SJCRH30 (cell line): ENCODE results near the gene ZNF654. TPM values are rescaled to one million over a fixed set of nuclear protein-coding genes. Genes with fewer than 3 reads are reported as not detected.

Experiments
- DNase-seq, 2 experiments: peaks; one replicate each; pipeline ENCODE4 v3.0.0-alpha.2; 2015 to 2020
- H3K27ac ChIP-seq: fragments of 250-450 bp; sonication (Bioruptor Pico); 2 replicates; pipeline ENCODE4 v1.5.1; 2020; ENCODE audit warnings: mild to moderate bottlenecking, moderate library complexity
- H3K27me3 ChIP-seq: fragments of 250-450 bp; sonication (Bioruptor Pico); 2 replicates; pipeline ENCODE4 v1.5.1; 2020; ENCODE audit warnings: mild to moderate bottlenecking, moderate library complexity
- H3K36me3 ChIP-seq: fragments of 250-450 bp; sonication (Bioruptor Pico); 2 replicates; pipeline ENCODE4 v1.5.1; 2020; ENCODE audit warnings: mild to moderate bottlenecking, moderate library complexity
- H3K4me1 ChIP-seq: fragments of 250-450 bp; sonication (Bioruptor Pico); 2 replicates; pipeline ENCODE4 v1.5.1; 2020; ENCODE audit warnings: mild to moderate bottlenecking, moderate library complexity
- H3K4me3 ChIP-seq: fragments of 250-450 bp; sonication (Bioruptor Pico); 2 replicates; pipeline ENCODE4 v1.5.1; 2020; ENCODE audit warnings: mild to moderate bottlenecking, moderate library complexity
- H3K9me3 ChIP-seq: fragments of 250-450 bp; sonication (Bioruptor Pico); replicated peaks from 2 replicates; pipeline ENCODE4 v1.5.1; 2020; ENCODE audit warnings: mild to moderate bottlenecking, moderate library complexity
- total RNA-seq: library from RNA; depleted of rRNA; stranded (reverse); fragments of >200 nt; shearing (Covaris generic); gene quantifications from 2 replicates; pipeline ENCODE4 v1.2.3, GENCODE V29; 2014

Gene ZNF654
- total RNA-seq, 1 experiment from 2014 or later: 14.1 TPM

GRCh38 chr3:88142094-88142624 is 83.1 kb downstream of the ZNF654 start:
- no peak overlapping the region for H3K4me3 ChIP-seq
- H3K27me3 ChIP-seq: no peaks in the 10 kb centered on the region
- H3K27ac ChIP-seq: no peak overlapping the region
- DNase-seq: no peak
- peaks cover 30% of the 10 kb centered on the region for H3K36me3 ChIP-seq
- 0 out of 2 replicates have a peak, but pooled peaks cover 4% of the 10 kb centered on the region for H3K4me1 ChIP-seq
- H3K9me3 ChIP-seq: no peaks in the 10 kb centered on the region

- Histone ChIP-seq H3K4me1 (no peaks in the 10 kb centered on the region; the same call in 1 of the 2 replicates), H3K36me3 (0 out of 2 replicates have a peak, but pooled peaks cover 3% of the 10 kb centered on the region), H3K4me3 (no peak overlapping the region), H3K27me3 (no peaks in the 10 kb centered on the region), H3K27ac (no peak overlapping the region), H3K9me3 (no peaks in the 10 kb centered on the region)
- no peak for DNase-seq
These were observed 88.2 kb downstream of the ZNF654 start for GRCh38 chr3:88147261-88147660.

DNA sequence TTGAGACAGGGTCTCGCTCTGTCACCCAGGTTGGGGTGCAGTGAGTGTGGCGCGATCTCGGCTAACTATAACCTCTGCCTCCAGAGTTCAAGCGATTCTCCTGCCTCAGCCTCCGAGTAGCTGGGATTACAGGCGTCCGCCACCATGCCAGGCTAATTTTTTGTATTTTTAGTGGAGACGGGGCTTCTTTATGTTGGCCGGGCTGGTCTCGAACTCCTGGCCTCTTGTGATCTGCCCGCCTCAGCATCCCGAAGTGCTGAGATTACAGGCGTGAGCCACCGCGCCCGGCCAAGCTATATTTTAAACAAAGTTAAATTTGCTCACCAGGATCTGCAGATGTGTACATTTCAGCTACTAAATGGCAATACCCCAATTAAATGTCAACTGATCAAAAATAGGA is 89.6 kb downstream of the ZNF654 start:
- Histone ChIP-seq H3K4me1 (no peaks in the 10 kb centered on the region; the same call in 1 of the 2 replicates), H3K27me3 (no peaks in the 10 kb centered on the region), H3K27ac (peak overlapping the region; percentile 87), H3K36me3 (peaks cover 10% of the 10 kb centered on the region), H3K9me3 (no peaks in the 10 kb centered on the region), H3K4me3 (peak overlapping the region; percentile 83)
- DNase-seq: peak; percentile 4 to 5

GRCh38 chr3:88149101-88149508 is 90.0 kb downstream of the ZNF654 start:
- no peaks in the 10 kb centered on the region for H3K27me3 ChIP-seq
- peak overlapping the region; percentile 83 for H3K4me3 ChIP-seq
- peak overlapping the region; percentile 87 for H3K27ac ChIP-seq
- H3K9me3 ChIP-seq: no peaks in the 10 kb centered on the region
- H3K4me1 ChIP-seq: no peaks in the 10 kb centered on the region; the same call in 1 of the 2 replicates
- DNase-seq: peak; percentile 48 to 64
- H3K36me3 ChIP-seq: peaks cover 15% of the 10 kb centered on the region

DNA sequence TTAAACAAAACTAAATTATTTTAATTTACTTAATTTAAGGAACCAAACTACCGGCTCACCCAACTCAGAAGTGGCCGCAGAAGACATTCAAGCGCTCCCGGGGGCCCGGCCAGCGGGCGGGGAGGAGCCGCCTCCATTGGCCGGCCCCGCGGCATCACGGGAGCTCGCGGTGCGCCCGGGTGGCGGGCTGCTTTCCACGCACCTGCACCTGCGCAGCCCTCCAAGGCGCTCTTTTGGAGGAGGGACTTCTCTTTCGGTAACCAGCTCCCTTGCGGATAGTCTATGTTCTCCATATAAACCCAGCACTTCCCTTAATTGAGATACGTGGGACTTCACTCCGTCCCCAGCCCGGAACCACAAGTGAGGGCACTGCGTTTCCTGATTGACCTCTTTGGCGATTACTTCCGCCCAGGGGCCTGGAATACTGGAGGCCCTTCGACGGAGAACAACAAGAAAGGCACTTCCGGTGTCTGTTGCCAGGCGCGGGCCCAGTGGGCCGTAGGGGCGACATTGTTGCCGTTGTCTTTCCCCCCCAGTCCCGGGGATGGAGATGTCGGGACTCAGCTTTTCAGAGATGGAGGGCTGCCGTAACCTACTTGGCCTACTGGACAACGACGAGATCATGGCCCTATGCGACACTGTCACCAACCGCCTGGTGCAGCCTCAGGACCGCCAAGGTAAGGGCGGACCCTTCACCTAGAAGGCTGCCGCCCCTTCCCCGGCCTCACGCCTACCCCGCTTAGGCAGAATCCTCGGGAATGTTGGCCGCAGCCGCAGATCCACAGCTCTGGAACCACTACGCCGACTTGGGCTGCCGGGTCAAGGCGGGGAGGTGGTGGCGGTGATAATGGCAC is 90.7 kb downstream of the ZNF654 start, which contains the start of gene C3orf38:
Gene C3orf38 (plus strand): TSS at position 451 of the 854 bp plus-strand sequence. CDS start 94 bp downstream, at position 545.
- Histone ChIP-seq H3K27ac (peak within 1 kb of the TSS; percentile 87), H3K9me3 (no peaks in the 10 kb centered on the region), H3K4me1 (no peaks in the 10 kb centered on the region; the same call in 1 of the 2 replicates), H3K4me3 (peak within 1 kb of the TSS; percentile 83), H3K27me3 (no peaks in the 10 kb centered on the region), H3K36me3 (peaks cover 19% of the 10 kb centered on the region)
- DNase-seq: peak; percentile 90 to 93

DNA sequence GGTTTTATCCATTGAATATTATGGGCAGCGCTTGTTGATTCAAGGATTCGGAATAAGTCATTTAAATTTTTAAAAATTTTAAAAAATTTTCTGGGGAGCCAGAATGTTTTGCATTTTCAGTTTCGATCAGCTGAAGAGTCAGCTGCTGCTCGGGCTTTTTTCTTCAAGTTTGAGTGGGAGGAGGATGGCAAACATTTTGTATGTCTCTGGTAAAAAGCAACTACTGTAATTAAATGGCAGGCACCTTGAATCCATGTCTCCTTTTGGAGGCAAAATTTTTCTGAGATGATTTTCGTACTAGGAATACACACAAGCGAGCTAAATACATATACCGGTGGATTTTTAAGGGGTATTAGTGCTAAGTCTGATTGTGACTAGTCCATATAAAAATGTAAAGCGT is 91.3 kb downstream of the ZNF654 start:
- Histone ChIP-seq H3K4me3 (peak overlapping the region; percentile 83), H3K27me3 (no peaks in the 10 kb centered on the region), H3K36me3 (peaks cover 20% of the 10 kb centered on the region)

GRCh38 chr3:88150806-88151205 is 91.8 kb downstream of the ZNF654 start:
- Histone ChIP-seq H3K27me3 (no peaks in the 10 kb centered on the region), H3K9me3 (no peaks in the 10 kb centered on the region), H3K4me3 (peak overlapping the region; percentile 83), H3K27ac (peak overlapping the region; percentile 87), H3K4me1 (no peaks in the 10 kb centered on the region; the same call in 1 of the 2 replicates), H3K36me3 (peaks cover 21% of the 10 kb centered on the region)
- DNase-seq: no peak

More for the DNA sequence above, 91.3 kb downstream of the ZNF654 start:
- no peak for DNase-seq
- H3K9me3 ChIP-seq: no peaks in the 10 kb centered on the region
- no peaks in the 10 kb centered on the region; the same call in 1 of the 2 replicates for H3K4me1 ChIP-seq
- peak overlapping the region; percentile 87 for H3K27ac ChIP-seq

GRCh38 chr3:88151358-88151757 is 92.3 kb downstream of the ZNF654 start:
- Histone ChIP-seq H3K9me3 (no peaks in the 10 kb centered on the region), H3K4me3 (peak overlapping the region; percentile 83), H3K4me1 (no peaks in the 10 kb centered on the region; the same call in 1 of the 2 replicates), H3K27me3 (no peaks in the 10 kb centered on the region), H3K36me3 (peaks cover 26% of the 10 kb centered on the region), H3K27ac (no peak overlapping the region)
- peak in 1 of 2 experiments; percentile 5 for DNase-seq

- no peak for DNase-seq
- Histone ChIP-seq H3K27ac (no peak overlapping the region), H3K4me1 (no peaks in the 10 kb centered on the region; the same call in 1 of the 2 replicates), H3K9me3 (no peaks in the 10 kb centered on the region), H3K36me3 (peaks cover 41% of the 10 kb centered on the region), H3K4me3 (no peak overlapping the region), H3K27me3 (no peaks in the 10 kb centered on the region)
These were observed 93.8 kb downstream of the ZNF654 start for GRCh38 chr3:88152841-88153240.

GRCh38 chr3:88166419-88166971 is 107.4 kb downstream of the ZNF654 start:
- no peak for DNase-seq
- H3K27ac ChIP-seq: no peak overlapping the region

DNA sequence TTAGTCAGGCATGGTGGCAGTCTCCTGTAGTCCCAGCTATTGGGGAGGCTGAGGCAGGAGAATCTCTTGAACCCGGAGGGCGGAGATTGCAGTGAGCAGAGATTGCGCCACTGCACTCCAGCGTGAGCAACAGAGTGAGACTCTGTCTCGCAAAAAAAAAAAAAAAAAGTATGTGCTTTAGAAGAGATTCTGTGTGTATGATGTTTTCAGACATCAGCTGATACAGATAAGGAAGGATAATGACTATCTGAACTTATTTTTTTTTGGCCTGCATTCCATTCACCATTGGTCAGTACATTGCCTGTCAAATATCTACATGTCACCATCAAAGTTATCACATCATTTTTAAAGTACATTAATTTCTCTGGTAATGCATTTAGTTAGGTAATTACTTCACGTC is 108.1 kb downstream of the ZNF654 start:
- no peaks in the 10 kb centered on the region for H3K27me3 ChIP-seq
- H3K4me1 ChIP-seq: no peaks in the 10 kb centered on the region
- H3K27ac ChIP-seq: no peak overlapping the region
- no peak for DNase-seq
- H3K36me3 ChIP-seq: peaks cover 6% of the 10 kb centered on the region
- no peak overlapping the region for H3K4me3 ChIP-seq
- no peaks in the 10 kb centered on the region for H3K9me3 ChIP-seq

More at GRCh38 chr3:88166419-88166971, 107.4 kb downstream of the ZNF654 start:
- Histone ChIP-seq H3K27me3 (no peaks in the 10 kb centered on the region), H3K4me3 (no peak overlapping the region), H3K36me3 (peaks cover 6% of the 10 kb centered on the region), H3K4me1 (no peaks in the 10 kb centered on the region), H3K9me3 (no peaks in the 10 kb centered on the region)

GRCh38 chr3:88167704-88168103 is 108.6 kb downstream of the ZNF654 start:
- no peaks in the 10 kb centered on the region for H3K4me1 ChIP-seq
- H3K36me3 ChIP-seq: peaks cover 2% of the 10 kb centered on the region; the same call in 1 of the 2 replicates
- no peaks in the 10 kb centered on the region for H3K9me3 ChIP-seq
- H3K27ac ChIP-seq: no peak overlapping the region
- H3K4me3 ChIP-seq: no peak overlapping the region
- DNase-seq: no peak
- no peaks in the 10 kb centered on the region for H3K27me3 ChIP-seq

- Histone ChIP-seq H3K27ac (no peak overlapping the region), H3K36me3 (no peaks in the 10 kb centered on the region), H3K9me3 (no peaks in the 10 kb centered on the region), H3K27me3 (no peaks in the 10 kb centered on the region), H3K4me1 (no peaks in the 10 kb centered on the region), H3K4me3 (no peak overlapping the region)
- no peak for DNase-seq
These were observed 109.1 kb downstream of the ZNF654 start for GRCh38 chr3:88168171-88168570.

DNA sequence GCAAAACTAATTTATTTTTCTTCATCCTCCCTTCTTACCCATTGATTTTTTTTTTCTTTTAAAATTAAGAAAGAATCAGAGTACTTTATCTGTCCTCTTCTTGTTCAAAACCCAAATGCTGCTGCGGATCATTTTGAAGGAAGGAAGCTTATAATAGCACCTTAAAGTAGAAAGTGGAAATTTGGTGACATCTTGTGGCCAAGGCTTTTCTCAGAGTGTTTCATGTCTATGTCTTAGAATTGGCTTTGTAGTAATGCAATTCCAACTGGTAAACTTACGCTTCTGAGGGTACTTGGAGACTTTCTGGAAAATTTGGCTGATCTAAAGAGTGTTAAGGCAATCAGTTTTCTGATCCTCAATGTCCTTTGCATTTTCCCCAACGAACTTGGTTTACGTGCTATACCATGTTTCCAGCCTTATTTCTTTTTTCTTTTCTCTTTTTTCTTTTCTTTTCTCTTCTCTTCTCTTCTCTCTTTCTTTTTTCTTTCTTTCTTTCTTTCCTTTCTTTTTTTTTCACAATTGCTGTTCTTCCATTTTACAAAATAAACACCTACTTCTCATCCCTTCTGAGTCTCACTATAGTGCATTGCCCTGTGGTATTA is 121.4 kb downstream of the ZNF654 start:
- peak; percentile 7 to 41 for DNase-seq
- Histone ChIP-seq H3K36me3 (no peaks in the 10 kb centered on the region), H3K9me3 (no peaks in the 10 kb centered on the region), H3K4me3 (no peak overlapping the region), H3K4me1 (no peaks in the 10 kb centered on the region), H3K27ac (no peak overlapping the region), H3K27me3 (no peaks in the 10 kb centered on the region)
